ENCODE measurements around the gene ZBTB2.
"Not testable (repeated sequence)": the region's sequence is repeated elsewhere in the genome, so short reads cannot be mapped to it uniquely, and the experiment has no call there.

ZBTB2 gene

DNA sequence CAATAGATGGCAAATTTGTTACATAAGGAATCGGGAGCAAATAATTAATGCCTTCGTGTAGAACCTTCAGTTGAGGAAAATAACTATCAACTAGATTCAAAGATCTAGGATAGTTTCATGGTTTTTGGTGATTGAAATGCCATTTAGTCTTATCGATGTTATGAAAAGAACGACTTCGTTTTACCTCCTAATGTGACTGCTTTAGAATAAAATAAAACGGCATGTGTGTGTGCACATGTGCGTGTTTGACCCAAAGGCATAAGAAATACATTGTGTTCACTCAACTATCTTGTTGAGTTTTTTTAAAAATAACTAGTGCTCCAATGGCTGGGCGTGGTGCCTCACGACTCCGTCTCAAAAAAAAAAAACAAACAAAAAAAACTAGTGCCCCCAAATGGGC, 37.6 kb downstream of the ZBTB2 start:
- no peak for TF ChIP-seq CTCF (conservative IDR thresholded peaks at IDR 0.05; ENCODE audit: low read length)
- no peak for DNase-seq (ENCODE audit: low read depth)
- H3K4me3 ChIP-seq (ENCODE audit: low read length): no peak overlapping the region

- H3K4me3 ChIP-seq (ENCODE audit: low read length): no peak overlapping the region
- TF ChIP-seq CTCF (conservative IDR thresholded peaks at IDR 0.05; ENCODE audit: low read length): no peak
- no peak for DNase-seq (ENCODE audit: low read depth)
These were observed 38.7 kb downstream of the ZBTB2 start for GRCh38 chr6:151352410-151353396.

DNA sequence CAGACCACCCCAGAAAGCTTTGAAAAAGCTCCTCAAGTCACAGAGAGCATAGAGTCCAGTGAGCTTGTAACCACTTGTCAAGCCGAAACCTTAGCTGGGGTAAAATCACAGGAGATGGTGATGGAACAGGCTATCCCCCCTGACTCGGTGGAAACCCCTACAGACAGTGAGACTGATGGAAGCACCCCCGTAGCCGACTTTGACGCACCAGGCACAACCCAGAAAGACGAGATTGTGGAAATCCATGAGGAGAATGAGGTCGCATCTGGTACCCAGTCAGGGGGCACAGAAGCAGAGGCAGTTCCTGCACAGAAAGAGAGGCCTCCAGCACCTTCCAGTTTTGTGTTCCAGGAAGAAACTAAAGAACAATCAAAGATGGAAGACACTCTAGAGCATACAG, 39.6 kb downstream of the ZBTB2 start:
- no peak for TF ChIP-seq CTCF (conservative IDR thresholded peaks at IDR 0.05; ENCODE audit: low read length)
- no peak overlapping the region for H3K4me3 ChIP-seq (ENCODE audit: low read length)
- DNase-seq (ENCODE audit: low read depth): no peak

DNA sequence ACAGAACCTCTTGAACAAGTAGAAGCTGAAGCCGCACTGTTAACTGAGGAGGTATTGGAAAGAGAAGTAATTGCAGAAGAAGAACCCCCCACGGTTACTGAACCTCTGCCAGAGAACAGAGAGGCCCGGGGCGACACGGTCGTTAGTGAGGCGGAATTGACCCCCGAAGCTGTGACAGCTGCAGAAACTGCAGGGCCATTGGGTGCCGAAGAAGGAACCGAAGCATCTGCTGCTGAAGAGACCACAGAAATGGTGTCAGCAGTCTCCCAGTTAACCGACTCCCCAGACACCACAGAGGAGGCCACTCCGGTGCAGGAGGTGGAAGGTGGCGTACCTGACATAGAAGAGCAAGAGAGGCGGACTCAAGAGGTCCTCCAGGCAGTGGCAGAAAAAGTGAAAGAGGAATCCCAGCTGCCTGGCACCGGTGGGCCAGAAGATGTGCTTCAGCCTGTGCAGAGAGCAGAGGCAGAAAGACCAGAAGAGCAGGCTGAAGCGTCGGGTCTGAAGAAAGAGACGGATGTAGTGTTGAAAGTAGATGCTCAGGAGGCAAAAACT, 40.1 kb downstream of the ZBTB2 start:
- TF ChIP-seq CTCF (conservative IDR thresholded peaks at IDR 0.05; ENCODE audit: low read length): no peak
- no peak overlapping the region for H3K4me3 ChIP-seq (ENCODE audit: low read length)
- DNase-seq (ENCODE audit: low read depth): no peak

GRCh38 chr6:151350442-151351145, 40.8 kb downstream of the ZBTB2 start:
- no peak for TF ChIP-seq CTCF (conservative IDR thresholded peaks at IDR 0.05; ENCODE audit: low read length)
- no peak for DNase-seq (ENCODE audit: low read depth)
- H3K4me3 ChIP-seq (ENCODE audit: low read length): no peak overlapping the region

DNA sequence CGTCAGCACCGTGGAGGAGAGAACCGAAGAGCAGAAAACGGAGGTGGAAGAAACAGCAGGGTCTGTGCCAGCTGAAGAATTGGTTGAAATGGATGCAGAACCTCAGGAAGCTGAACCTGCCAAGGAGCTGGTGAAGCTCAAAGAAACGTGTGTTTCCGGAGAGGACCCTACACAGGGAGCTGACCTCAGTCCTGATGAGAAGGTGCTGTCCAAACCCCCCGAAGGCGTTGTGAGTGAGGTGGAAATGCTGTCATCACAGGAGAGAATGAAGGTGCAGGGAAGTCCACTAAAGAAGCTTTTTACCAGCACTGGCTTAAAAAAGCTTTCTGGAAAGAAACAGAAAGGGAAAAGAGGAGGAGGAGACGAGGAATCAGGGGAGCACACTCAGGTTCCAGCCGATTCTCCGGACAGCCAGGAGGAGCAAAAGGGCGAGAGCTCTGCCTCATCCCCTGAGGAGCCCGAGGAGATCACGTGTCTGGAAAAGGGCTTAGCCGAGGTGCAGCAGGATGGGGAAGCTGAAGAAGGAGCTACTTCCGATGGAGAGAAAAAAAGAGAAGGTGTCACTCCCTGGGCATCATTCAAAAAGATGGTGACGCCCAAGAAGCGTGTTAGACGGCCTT, 41.6 kb downstream of the ZBTB2 start:
- no peak for TF ChIP-seq CTCF (conservative IDR thresholded peaks at IDR 0.05; ENCODE audit: low read length)
- no peak overlapping the region for H3K4me3 ChIP-seq (ENCODE audit: low read length)
- DNase-seq (ENCODE audit: low read depth): no peak

GRCh38 chr6:151342750-151343149, 48.6 kb downstream of the ZBTB2 start:
- not testable (repeated sequence) for H3K4me3 ChIP-seq (ENCODE audit: low read length); DNase-seq (ENCODE audit: low read depth)
